IMR-90 (cell line): ENCODE results near the gene ARSB.

Experiments used
- CEBPB ChIP-seq: IDR thresholded peaks from 2 replicates; pipeline ENCODE4 v1.6.1; 2012; ENCODE audit warnings: low read depth, low read length, improper control_type of control experiment
- CHD1 ChIP-seq: IDR thresholded peaks from 2 replicates; pipeline ENCODE4 v1.6.1; 2012; ENCODE audit warnings: low read depth, low read length, improper control_type of control experiment
- CTCF ChIP-seq: conservative IDR thresholded peaks from 2 replicates; pipeline ENCODE4 v1.5.1; 2012; ENCODE audit warnings: mild to moderate bottlenecking, low read depth, low read length, improper control_type of control experiment
- ELK1 ChIP-seq: fragments of 150-350 bp; IDR thresholded peaks from 2 replicates; pipeline ENCODE4 v1.6.1; 2016; ENCODE audit warnings: low read depth, mild to moderate bottlenecking, low read length, moderate library complexity, borderline replicate concordance
- FOS ChIP-seq: fragments of 150-350 bp; IDR thresholded peaks from 2 replicates; pipeline ENCODE4 v1.6.1; 2016; ENCODE audit warnings: low read depth, low read length
- MAFK ChIP-seq: IDR thresholded peaks from 2 replicates; pipeline ENCODE4 v1.6.1; 2012; ENCODE audit warnings: low read depth, low read length, improper control_type of control experiment
- MAZ ChIP-seq: IDR thresholded peaks from 2 replicates; pipeline ENCODE4 v1.6.1; 2012; ENCODE audit warnings: low read depth, mild to moderate bottlenecking, low read length, improper control_type of control experiment, moderate library complexity, borderline replicate concordance
- POLR2A ChIP-seq: IDR thresholded peaks from 2 replicates; pipeline ENCODE4 v1.6.1; 2012; ENCODE audit warnings: mild to moderate bottlenecking, low read depth, low read length
- RAD21 ChIP-seq: IDR thresholded peaks from 2 replicates; pipeline ENCODE4 v1.6.1; 2012; ENCODE audit warnings: low read length, improper control_type of control experiment
- RCOR1 ChIP-seq: IDR thresholded peaks from 2 replicates; pipeline ENCODE4 v1.6.1; 2012; ENCODE audit warnings: mild to moderate bottlenecking, low read length, improper control_type of control experiment; ENCODE audit not compliant: insufficient replicate concordance
- SMC3 ChIP-seq: fragments of 150-350 bp; IDR thresholded peaks from 2 replicates; pipeline ENCODE4 v1.6.1; 2016; ENCODE audit warnings: low read depth, mild to moderate bottlenecking, antibody characterized with exemption, low read length, moderate library complexity
- USF2 ChIP-seq: fragments of 150-350 bp; IDR thresholded peaks from 2 replicates; pipeline ENCODE4 v1.6.1; 2017; ENCODE audit warnings: mild to moderate bottlenecking, antibody characterized with exemption, low read length, low read depth

- no peak for TF ChIP-seq POLR2A
- no peak for TF ChIP-seq SMC3
- TF ChIP-seq CTCF: no peak
- TF ChIP-seq RAD21: no peak
- TF ChIP-seq MAZ: no peak
- TF ChIP-seq MAFK: no peak
- TF ChIP-seq FOS: no peak
- TF ChIP-seq USF2: no peak
- no peak for TF ChIP-seq RCOR1
- no peak for TF ChIP-seq CHD1
- peak; percentile 15; the same call in 1 of the 2 replicates for TF ChIP-seq CEBPB
- no peak for TF ChIP-seq ELK1
Observed at GRCh38 chr5:78895616-78896015, 89.5 kb downstream of the ARSB start.
